Vagina (tissue), 2 donors: ENCODE measurements around the gene CMPK1.

Source experiments
- CTCF ChIP-seq, 3 experiments: fragments of 450-650 bp in 2 of 3; fragments of 200-600 bp in 1 of 3; sonication (generic) in 1 of 3; IDR thresholded peaks; one replicate each; pipeline ENCODE4 v1.5.1; 2017 to 2019; ENCODE audit warnings: antibody characterized with exemption in 3 of 3, mild to moderate bottlenecking in 2 of 3, moderate library complexity in 2 of 3
- POLR2AphosphoS5 ChIP-seq, 2 donors: sonication (generic); formaldehyde crosslinking; IDR thresholded peaks; one replicate each; pipeline ENCODE4 v1.9.0; 2017; ENCODE audit warnings: antibody characterized with exemption in 2 of 2, mild to moderate bottlenecking in 2 of 2, low read depth in 1 of 2; ENCODE audit not compliant: insufficient read depth in 1 of 2

GRCh38 chr1:47331875-47332274 is 1.7 kb upstream of the CMPK1 start:
- TF ChIP-seq CTCF (IDR thresholded peaks at IDR 0.05), result no peak
- TF ChIP-seq POLR2AphosphoS5 (IDR thresholded peaks at IDR 0.05; ENCODE audit: insufficient read depth in 1 of 2, low read depth in 1 of 2), result no peak
